IPS-18c (cell line): ENCODE measurements around the gene RBM10.

Experiments used
- H3K4me3 ChIP-seq: 2 replicates; pipeline ENCODE4 v1.7.0; 2013; ENCODE audit warnings: low read depth, mild to moderate bottlenecking, low read length, moderate library complexity; ENCODE audit not compliant: insufficient read depth
- H3K9me3 ChIP-seq: one replicate; pipeline ENCODE4 v1.6.1; 2013; ENCODE audit warnings: mild to moderate bottlenecking, low read length, moderate library complexity; ENCODE audit not compliant: control insufficient read depth, insufficient read depth

The RBM10 gene

DNA sequence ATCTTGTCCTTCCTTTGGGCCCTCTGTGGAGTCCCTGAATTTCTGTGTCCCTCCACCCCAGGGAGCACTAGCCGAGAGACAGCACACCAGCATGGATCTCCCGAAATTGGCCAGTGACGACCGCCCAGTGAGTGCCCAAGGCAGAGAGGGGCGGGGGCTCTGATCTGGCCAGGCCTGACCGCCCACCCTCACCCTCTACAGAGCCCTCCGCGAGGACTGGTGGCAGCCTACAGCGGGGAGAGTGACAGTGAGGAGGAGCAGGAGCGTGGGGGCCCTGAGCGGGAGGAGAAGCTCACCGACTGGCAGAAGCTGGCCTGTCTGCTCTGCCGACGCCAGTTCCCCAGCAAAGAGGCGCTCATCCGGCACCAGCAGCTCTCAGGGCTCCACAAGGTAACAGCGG lies 40.2 kb downstream of the RBM10 start:
- Histone ChIP-seq H3K4me3 (no peak overlapping the region), H3K9me3 (no peaks in the 10 kb centered on the region)

DNA sequence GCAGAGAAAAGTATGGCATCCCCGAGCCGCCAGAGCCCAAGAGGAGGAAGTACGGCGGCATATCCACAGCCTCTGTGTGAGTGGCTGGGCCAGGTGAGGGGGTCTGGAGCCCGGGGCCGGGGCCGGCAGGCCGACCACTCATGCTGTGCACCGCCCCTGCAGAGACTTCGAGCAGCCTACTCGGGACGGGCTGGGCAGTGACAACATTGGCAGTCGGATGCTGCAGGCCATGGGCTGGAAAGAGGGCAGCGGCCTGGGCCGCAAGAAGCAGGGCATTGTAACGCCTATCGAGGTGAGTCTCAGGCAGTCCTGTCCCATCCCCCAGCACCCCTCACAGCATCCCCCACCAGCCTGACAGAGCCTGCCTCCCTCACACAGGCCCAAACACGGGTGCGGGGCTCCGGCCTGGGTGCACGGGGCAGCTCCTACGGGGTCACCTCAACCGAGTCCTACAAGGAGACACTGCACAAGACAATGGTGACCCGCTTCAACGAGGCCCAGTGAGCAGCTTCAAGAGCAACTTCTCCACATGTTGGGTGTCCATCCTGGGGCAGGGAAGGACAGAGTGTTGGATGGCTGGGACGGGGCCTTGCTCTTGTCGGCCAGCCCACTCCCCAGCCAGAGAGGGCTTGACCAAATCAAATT lies 41.2 kb downstream of the RBM10 start:
- H3K9me3 ChIP-seq, result no peaks in the 10 kb centered on the region
- no peak overlapping the region for H3K4me3 ChIP-seq

DNA sequence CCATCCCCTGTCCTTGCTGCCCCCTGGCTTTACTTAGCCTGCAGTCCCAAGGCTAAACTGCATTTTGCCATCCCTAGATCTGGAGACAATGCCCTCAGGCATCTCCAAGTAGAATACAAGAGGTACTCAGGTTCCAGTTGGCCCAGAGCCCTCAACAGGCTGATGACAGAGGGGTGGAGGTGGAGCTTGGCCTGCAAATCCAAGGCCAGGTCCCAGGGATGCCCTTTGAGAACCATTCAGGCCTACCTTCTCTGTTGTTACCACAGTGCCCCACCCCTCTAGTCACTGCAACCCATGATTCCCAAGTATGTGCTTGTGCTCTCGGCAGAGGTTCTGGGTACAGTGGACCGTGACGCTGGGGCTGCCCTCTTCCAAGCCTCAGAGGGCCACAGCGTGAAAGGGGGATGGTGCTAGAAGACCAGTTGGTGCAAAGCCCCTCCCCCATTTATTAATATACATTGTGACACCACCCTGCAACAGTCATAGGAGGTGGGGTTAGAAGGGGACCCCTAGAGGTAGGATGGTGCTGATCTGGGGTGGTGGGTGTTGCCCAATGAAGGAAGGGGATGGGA lies 42.2 kb downstream of the RBM10 start:
- no peaks in the 10 kb centered on the region for H3K9me3 ChIP-seq

DNA sequence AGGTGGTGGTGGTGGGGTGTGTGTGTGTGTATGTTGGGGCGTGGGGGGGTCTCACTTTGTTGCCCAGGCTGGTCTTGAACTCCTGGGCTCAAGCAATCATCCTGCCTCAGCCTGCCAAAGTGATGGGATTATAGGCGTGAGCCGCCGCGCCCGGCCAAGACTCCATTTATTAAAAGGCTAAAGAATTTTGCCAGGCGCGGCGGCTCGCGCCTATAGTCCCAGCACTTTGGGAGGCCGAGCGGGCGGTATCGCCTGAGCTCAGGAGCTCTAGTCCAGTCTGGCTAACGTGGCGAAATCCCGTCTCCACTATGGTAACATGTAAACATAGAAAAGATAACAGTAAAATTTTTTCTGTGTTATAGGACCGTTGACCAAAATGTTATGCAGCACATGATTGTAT lies 44.9 kb downstream of the RBM10 start:
- no peak overlapping the region for H3K4me3 ChIP-seq
- no peaks in the 10 kb centered on the region for H3K9me3 ChIP-seq

More for the DNA sequence above, 42.2 kb downstream of the RBM10 start:
- H3K4me3 ChIP-seq, result no peak overlapping the region

DNA sequence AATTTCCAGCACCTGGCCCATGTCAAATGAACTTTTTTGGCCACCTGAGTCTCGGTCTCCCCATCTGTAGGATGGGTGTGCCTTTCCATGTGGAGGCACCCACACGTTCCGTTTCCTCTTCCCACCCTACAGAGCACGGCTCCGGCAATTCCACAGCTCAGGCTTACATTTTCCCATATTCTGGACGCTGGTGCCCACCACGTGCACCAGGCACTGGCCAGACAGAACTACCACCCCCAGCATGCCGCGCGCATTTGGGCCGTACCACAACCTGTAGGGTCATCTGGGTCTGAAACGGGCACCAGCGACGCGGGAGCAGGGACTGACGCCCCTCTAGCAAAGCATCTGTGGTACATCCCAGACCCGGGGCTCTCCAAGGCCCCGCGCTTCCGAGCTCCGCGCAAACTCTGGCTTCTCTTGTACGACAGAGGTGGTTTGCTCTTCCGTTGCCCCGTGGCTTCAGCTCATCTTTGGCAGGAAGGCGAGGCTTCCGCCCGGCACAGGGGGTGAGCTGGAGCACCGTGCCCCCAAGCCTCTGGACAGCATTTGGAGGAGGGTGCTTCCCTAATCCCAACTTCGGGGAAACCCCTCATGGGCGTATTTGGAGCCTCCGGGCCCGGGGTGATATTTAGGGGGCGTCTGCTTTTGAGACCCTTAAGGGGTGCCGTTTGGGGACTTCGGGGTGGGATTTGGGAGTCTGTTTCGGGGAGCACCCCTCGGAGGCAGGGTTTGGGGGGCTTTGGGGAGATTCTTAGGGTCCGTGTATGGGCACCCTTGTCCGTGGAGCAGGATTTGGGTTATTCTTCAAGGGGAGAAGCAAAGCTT lies 45.6 kb downstream of the RBM10 start:
- Histone ChIP-seq H3K4me3 (peak overlapping the region; percentile 70), H3K9me3 (no peaks in the 10 kb centered on the region)

DNA sequence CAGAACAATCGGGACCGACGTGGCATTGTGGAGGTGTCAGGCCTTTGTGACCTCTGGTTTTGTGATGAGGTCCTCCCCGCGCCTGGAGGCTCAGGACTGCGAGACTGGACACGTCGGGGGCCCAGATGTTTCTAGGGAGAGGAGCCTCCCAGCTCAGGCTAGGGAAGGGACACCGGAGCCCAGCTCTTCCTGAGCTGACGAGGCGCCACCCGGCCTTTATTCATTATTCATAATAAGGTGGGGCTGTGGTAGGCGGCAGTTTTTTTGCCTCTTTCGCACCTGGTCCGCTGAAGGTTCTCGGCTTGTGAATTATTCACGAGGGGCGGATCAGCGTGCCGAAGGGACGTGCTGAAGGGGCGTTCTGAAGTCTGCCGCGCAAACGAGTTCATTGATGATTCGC lies 46.3 kb downstream of the RBM10 start:
- H3K9me3 ChIP-seq, result no peaks in the 10 kb centered on the region
- H3K4me3 ChIP-seq, result peak overlapping the region; percentile 70

DNA sequence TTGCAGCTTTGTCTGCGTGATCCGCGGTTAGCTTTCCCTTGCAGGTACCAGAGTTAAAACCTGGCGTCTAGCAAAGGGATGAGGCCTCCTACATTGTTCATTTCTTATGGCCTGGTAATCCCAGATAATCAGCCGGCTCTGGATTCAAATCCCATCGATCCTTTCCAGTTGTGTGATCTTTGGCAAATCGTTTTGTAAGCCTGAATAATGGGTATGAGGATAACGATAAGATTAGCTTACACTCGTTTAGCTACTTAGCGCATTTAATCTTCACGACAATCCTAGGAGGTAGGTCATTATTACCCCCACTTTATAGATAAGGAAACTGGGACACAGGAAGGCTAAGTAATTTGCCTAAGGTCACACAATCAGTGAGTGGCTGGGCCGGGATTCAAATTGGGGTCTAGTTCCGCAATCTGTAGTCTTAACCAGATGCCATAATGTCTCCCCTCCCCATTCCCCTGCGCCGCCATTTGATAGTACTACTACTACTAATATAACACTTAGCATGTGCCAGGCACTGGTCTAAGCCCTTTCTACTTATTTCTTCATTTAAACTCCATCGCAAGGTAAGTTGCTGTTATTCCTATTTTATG lies 46.9 kb downstream of the RBM10 start:
- H3K9me3 ChIP-seq, result no peaks in the 10 kb centered on the region
- H3K4me3 ChIP-seq, result peak overlapping the region; percentile 70

DNA sequence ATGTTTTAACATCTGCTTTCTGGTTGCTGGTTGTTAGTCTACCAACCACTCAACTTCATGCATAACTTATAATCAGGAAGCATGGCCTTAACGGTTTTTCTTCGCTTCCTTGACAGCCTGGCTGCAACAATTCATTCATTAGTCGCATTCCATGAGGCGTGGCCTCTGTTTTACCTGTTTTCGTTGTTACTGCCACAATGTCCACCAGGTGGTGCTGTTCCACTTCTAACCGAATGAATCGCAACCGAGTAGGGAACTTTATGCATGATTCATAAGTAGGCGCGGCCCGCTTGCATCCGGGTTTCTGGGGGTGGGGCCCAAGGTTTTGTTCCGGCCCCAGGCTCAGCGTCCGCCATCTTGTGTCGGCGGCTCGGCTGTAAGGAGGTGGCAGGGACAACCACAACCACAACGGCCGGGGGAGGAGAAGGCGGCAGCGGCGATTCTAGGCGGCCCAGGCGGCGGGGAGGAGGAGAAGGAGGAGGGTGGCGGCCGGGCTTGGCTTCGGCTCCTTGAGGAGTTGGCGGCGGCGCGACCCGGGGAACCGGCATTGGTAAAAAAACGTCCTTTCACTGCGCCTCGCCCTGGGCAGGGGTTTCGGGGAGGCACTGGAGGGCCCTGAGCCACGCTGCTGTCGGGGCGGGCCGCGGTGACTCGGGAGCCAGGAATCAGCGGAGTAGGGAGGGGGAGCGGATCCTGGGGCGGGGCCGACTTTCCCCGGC lies 48.6 kb downstream of the RBM10 start, which contains the start of gene UBA1:
UBA1 (plus strand) TSS at position 355 of the 719 bp plus-strand sequence. CDS start 4,974 bp downstream, outside the sequence.
- Histone ChIP-seq H3K9me3 (peaks cover 2% of the 10 kb centered on the region), H3K4me3 (peak within 1 kb of the TSS; percentile 90)

- H3K4me3 ChIP-seq, result peak overlapping the region; percentile 90
- peaks cover 2% of the 10 kb centered on the region for H3K9me3 ChIP-seq
Measured at GRCh38 chrX:47194194-47194787, 49.3 kb downstream of the RBM10 start.

- Histone ChIP-seq H3K9me3 (peaks cover 2% of the 10 kb centered on the region), H3K4me3 (peak overlapping the region; percentile 16; the same call in 1 of the 2 replicates)
Measured at GRCh38 chrX:47196098-47196497, 51.1 kb downstream of the RBM10 start.

DNA sequence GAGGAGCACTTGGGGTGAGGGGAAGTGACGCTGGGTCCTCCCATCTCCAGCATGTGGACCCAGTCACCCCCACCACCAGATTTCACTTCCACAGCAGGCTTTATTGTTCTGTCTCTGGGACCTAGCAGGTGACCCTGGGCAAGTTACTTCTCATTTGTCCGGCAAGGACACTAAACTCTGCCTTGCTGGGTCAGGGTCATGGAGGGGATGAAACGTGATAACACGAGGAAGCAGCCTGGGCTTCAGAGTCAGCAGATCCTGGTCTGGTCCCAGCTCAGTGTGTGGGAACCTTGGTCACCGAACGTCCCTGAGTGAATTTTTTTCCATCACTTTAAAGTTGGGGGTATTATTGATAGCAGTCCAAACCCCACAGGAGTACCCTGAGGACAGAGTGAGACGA lies 52.5 kb downstream of the RBM10 start:
- Histone ChIP-seq H3K4me3 (peak overlapping the region; percentile 26; the same call in 1 of the 2 replicates), H3K9me3 (peaks cover 2% of the 10 kb centered on the region)

- H3K9me3 ChIP-seq, result peaks cover 2% of the 10 kb centered on the region
- no peak overlapping the region for H3K4me3 ChIP-seq
Measured at GRCh38 chrX:47198026-47198686, 53.1 kb downstream of the RBM10 start.

DNA sequence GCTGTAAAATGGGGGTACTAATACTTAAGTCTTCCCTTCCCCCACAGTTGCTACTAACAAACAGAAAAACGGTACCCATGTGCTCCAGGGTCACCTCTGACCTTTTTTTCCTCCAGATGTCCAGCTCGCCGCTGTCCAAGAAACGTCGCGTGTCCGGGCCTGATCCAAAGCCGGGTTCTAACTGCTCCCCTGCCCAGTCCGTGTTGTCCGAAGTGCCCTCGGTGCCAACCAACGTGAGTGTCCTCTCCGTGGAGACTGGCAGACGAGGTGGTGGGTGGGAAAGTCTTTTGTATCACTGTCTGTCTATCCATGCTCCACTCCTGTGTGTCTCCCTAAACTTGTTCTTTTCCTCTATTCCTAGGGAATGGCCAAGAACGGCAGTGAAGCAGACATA lies 53.7 kb downstream of the RBM10 start:
- Histone ChIP-seq H3K4me3 (no peak overlapping the region), H3K9me3 (peaks cover 2% of the 10 kb centered on the region)

DNA sequence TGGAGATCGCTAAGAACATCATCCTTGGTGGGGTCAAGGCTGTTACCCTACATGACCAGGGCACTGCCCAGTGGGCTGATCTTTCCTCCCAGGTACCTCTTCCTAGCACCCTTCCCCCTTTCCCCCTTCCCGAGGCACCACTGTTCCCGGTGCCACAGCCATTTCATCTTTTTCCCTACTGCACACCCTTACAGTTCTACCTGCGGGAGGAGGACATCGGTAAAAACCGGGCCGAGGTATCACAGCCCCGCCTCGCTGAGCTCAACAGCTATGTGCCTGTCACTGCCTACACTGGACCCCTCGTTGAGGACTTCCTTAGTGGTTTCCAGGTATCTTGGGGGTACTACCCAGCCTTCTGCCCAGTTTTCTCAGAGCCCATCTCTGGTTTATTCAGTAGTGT lies 54.3 kb downstream of the RBM10 start:
- Histone ChIP-seq H3K9me3 (peaks cover 2% of the 10 kb centered on the region), H3K4me3 (no peak overlapping the region)

DNA sequence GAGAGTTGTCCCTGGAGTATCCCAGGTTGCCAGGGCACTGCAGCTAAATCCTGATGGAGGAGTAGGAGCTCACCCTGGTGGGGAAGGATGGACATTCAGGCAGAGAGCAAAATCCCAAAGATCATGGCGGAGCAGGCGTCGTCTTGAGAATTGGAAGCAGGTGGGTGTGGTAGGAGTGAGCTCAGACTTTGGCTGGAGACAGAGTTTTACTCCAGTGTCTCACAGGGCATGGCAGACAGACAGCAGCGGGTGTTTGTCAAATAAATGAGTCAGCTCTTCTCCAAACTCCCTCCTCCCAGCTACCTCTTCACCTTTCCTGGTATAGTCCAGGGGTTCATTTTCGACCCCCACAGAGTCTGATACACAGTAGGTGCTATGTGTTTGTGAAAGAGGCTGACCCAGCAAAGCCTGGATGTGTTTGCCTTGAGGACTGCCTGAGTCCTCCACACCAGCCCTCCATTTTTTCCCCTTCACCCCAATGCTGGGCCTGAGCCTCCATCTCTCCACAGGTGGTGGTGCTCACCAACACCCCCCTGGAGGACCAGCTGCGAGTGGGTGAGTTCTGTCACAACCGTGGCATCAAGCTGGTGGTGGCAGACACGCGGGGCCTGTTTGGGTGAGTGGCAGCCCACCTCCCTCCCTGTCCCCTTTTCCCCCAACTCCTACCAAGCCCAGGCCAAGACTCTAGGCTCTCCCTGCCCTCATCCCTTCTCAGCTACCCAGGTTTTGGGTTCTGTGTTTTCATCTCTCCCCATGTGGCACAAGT lies 55.5 kb downstream of the RBM10 start:
- Histone ChIP-seq H3K9me3 (peaks cover 2% of the 10 kb centered on the region), H3K4me3 (no peak overlapping the region)
